Stimulated activated naive CD8-positive, alpha-beta T cell treated with anti-CD3 and anti-CD28 coated beads, Interleukin-15, Interleukin-2, amounts not matched to agents 100 U/mL and 50 U/mL, for 24 hours (primary cell): ENCODE measurements around the gene ZNF511.
A peak's percentile ranks its signal among the peaks of the same experiment; 100 is the strongest.

Source experiments
- ATAC-seq: fragments of 150-1000 bp; cut with Tn5 transposase; one replicate; pipeline ENCODE4 v1.10.0; 2021
- DNase-seq: peaks from one replicate; pipeline ENCODE4 v3.0.0; 2021

ZNF511 gene

GRCh38 chr10:133274751-133275683, 33.7 kb upstream of the ZNF511 start:
- DNase-seq (peak; percentile 85), ATAC-seq (peak; percentile 61)

GRCh38 chr10:133275684-133276092, 33.0 kb upstream of the ZNF511 start:
- ATAC-seq = peak; percentile 47
- DNase-seq = peak; percentile 75

- no peak for DNase-seq
- ATAC-seq = no peak
Observed at GRCh38 chr10:133276100-133276434, 32.6 kb upstream of the ZNF511 start.

GRCh38 chr10:133276435-133277201, 32.1 kb upstream of the ZNF511 start, which contains the start of gene ADAM8:
Gene ADAM8 (minus strand): TSS chr10:133276868. CDS start chr10:133276817, 51 bp downstream.
- DNase-seq = peak; percentile 82
- peak; percentile 38 for ATAC-seq

GRCh38 chr10:133277277-133277992, 31.3 kb upstream of the ZNF511 start:
- ATAC-seq (no peak), DNase-seq (no peak)

GRCh38 chr10:133277993-133278576, 30.6 kb upstream of the ZNF511 start:
- no peak for ATAC-seq

GRCh38 chr10:133278577-133279265, 30.0 kb upstream of the ZNF511 start:
- DNase-seq (peak; percentile 66), ATAC-seq (peak; percentile 8)

More at GRCh38 chr10:133277993-133278576, 30.6 kb upstream of the ZNF511 start:
- no peak for DNase-seq

GRCh38 chr10:133279326-133280226, 29.1 kb upstream of the ZNF511 start:
- DNase-seq (no peak), ATAC-seq (no peak)

- no peak for DNase-seq
- no peak for ATAC-seq
Observed at GRCh38 chr10:133280391-133281059, 28.2 kb upstream of the ZNF511 start.

GRCh38 chr10:133281084-133281483, 27.6 kb upstream of the ZNF511 start:
- DNase-seq (no peak), ATAC-seq (no peak)

- DNase-seq (no peak), ATAC-seq (no peak)
Observed at GRCh38 chr10:133281628-133282372, 26.9 kb upstream of the ZNF511 start.

GRCh38 chr10:133282846-133283390, 25.8 kb upstream of the ZNF511 start:
- ATAC-seq (no peak), DNase-seq (no peak)

GRCh38 chr10:133283931-133284330, 24.8 kb upstream of the ZNF511 start:
- no peak for ATAC-seq

GRCh38 chr10:133285217-133285616, 23.5 kb upstream of the ZNF511 start:
- DNase-seq (no peak), ATAC-seq (no peak)

More at GRCh38 chr10:133283931-133284330, 24.8 kb upstream of the ZNF511 start:
- DNase-seq = no peak

GRCh38 chr10:133286366-133286765, 22.3 kb upstream of the ZNF511 start:
- no peak for DNase-seq
- ATAC-seq = no peak

GRCh38 chr10:133287832-133288500, 20.7 kb upstream of the ZNF511 start:
- no peak for DNase-seq
- no peak for ATAC-seq

GRCh38 chr10:133289761-133290160, 19.0 kb upstream of the ZNF511 start:
- no peak for DNase-seq
- no peak for ATAC-seq
